Measurements from ENCODE around the gene CCDC92.
"Not testable (repeated sequence)": the region's sequence is repeated elsewhere in the genome, so short reads cannot be mapped to it uniquely, and the experiment has no call there.

CCDC92 gene

DNA sequence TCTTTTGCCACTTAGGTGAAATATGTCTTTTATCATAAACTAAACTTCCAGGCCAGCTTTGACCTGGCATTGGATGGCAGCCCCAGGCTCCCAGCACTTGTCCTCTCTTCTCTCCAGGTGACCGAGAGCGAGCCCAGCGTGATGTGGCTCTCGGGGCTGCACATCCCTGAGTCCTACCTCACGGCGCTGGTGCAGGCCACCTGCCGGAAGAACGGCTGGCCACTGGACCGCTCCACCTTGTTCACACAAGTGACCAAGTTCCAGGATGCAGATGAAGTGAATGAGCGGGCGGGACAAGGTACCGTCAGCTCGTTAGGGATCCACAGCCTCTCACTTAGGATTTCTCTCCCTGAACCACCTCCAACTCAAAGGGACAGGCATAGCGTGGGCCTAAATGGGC, 39.4 kb downstream of the CCDC92 start:
- no peak for DNase-seq

DNA sequence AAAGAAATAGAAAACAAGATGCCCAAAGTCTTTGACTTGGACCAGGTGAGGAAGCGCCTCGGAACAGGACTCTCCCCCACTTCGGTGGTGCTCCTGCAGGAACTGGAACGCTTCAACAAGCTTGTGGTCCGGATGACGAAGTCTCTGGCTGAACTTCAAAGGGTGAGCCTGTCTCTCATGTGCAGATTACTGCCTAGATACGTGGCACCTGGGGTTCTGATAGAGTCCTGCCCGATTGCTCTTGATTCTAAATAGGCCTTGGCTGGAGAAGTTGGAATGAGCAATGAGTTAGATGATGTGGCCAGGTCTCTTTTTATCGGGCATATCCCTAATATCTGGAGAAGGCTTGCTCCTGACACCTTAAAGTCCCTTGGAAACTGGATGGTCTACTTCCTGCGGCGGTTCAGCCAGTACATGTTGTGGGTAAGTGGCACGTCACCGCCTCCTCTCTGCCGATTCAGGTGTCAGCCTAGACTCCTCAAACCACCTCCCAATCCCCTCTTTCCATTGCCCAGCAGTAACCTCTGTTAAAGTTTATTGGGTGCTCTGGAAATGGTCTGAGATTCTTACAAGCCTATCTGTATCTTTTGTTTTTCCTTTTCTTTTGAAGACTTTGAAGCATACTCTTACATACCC, 40.8 kb downstream of the CCDC92 start:
- DNase-seq: no peak

DNA sequence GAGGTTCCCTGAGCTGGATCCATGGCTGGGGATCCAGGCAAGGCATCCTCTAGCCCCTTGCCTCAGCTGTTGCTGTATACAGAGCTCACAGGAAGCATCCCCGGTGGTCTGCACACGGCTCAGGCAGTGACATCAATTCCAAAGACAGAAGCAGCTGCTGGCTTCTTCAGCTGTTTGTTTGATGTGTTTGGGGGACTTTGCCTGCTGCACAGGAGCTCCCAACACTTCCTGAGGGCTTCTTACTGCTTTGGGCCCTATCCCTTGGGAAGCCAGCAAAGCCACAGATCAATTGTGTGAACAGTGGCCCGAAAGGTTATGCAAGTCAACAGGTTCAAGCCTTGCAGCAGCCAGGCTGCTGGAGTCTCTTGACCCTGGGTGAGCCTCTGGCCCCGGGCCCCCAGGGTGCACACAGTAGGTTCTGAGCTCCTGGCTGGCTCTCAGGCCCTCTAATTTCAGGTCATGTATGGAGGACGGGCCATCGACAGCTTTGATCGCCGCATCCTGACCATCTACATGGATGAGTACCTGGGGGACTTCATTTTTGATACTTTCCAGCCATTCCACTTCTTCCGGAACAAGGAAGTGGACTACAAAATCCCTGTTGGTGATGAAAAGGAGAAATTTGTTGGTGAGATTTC, 42.6 kb downstream of the CCDC92 start:
- DNase-seq: no peak

DNA sequence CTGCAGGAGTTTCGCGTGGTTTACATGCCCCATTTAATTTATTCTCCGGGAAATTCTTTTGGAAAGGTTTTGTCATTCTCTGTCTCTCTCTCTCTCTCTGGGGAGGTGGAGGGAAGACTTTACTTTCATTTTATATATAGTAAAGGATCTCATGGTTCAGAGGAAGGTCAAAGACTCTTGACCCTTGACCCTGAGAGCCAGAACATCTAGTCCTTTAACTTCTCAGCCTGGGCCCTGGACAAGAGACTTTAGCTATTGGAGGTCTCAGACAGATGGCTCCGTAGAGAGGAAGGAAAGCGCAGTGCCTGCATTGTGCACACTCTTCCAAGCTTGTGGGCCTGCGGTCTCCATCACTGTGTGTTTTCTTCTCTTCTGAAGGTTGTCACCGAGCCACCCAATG, 43.7 kb downstream of the CCDC92 start:
- no peak for DNase-seq

DNA sequence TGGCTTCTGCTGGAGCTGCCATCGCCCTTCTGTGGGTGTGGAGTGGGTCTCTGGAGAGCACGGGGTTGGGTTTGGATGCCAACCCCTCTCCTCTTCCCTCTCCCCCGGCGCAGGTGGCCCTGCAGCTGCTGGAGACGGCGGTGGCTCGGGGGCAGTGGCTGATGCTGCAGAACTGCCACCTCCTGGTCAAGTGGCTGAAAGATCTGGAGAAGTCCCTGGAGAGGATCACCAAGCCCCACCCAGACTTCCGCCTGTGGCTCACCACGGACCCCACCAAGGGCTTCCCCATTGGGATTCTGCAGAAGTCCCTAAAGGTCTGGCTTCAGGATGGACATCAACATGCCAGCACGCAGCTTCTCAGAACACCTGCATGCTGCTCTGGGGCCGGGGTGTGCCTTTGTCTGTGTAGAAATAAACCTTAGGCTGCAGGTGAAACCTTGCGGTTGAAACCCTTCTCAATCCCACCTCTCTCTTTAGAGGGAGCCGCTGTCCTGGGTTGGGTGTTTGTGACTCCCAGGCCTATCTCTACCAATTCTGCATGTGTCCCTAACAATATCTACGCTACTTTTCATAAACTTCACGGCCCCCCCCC, 44.3 kb downstream of the CCDC92 start:
- DNase-seq: no peak

DNA sequence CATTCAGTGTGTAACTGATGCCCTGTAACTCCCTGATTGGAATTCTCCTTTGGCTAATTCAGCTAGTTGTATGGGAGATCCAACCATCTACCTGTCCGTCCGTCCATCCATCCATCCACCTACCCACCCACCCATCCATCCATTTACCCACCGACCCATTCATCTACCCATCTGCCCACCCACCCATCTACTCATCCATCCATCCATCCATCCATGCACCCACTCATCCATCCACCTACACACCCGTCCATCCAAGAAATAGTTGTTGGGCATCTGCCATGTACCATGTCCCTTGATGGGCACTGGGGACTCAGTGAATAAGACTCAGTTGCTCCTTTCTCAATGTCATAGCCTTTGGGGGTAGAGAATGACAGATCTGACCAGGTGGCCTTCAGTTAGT, 48.1 kb downstream of the CCDC92 start:
- DNase-seq: no peak

DNA sequence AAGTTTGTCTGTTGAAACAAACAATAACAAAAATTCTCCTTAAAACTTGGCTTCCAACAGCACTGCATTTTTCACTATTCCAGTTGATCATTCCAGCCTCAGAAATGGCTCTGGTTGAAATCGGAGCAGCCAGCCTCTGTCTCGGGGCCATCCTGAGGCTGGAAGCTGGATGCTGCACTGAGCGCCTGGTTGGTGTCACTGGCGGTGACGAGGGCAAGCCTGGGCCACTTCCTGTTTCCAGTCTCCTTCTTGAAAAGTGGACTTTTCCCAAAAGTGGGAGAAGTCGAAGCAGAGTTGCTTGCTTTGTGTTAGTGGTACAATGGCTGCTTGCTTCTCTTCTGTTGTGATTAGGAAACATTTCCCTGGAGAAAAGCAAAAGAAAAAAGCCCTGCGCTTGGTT, 48.7 kb downstream of the CCDC92 start:
- DNase-seq: no peak

DNA sequence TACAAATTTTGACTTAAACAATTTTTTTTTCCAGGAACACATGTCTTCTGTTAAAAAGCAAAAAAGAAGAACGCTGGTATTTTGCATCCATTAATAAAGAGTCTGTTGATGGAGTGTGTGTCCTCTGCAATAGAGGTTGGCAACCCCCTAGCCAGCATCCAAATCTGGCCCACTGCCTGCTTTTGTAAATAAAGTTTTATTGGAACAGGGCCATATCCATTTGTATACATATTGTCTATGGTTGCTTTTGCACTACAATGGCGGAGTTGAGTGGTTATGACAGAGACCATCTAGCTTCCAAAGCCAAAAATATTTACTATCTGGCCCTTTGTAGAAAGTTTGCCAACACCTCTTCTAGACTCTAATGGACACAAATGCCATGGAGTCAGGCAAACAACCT, 49.6 kb downstream of the CCDC92 start:
- DNase-seq: no peak

DNA sequence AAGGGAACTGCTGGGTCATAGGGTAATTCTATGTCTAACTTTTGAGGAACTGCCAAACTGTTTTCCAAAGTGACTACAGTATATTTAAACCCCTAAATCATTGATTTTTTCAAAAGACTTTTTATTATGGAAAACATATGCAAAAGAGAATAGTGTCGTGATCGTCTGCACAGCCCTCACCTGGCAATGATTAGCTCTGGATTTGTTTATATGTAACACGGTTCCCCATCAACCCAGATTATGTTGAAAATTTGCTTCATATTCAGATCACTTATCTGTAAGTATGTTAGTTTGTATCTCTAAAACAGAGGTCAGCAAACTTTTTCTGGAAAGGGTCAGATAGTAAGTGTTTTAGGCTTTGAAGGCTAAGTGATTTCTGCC, 52.7 kb downstream of the CCDC92 start:
- DNase-seq: no peak

DNA sequence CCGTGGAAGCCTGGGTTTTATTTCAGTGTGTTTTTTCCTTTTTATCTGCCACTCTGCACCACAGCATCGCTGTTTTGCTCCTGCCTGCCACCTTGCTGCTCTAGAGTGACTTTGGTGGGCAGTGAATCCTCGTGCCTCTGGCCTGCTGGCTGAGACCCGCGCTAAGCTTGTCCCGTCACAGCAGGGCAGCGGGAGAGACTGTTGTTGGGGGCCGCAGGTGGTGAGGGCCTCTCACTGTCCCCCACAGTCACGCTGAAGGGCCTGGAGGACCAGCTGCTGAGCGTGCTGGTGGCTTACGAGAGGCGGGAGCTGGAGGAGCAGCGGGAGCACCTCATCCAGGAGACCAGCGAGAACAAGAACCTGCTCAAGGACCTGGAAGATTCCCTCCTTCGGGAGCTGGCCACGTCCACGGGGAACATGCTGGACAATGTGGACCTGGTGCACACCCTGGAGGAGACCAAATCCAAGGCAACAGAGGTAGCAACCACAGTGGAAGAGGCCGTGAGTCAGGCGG, 55.2 kb downstream of the CCDC92 start:
- DNase-seq: no peak

DNA sequence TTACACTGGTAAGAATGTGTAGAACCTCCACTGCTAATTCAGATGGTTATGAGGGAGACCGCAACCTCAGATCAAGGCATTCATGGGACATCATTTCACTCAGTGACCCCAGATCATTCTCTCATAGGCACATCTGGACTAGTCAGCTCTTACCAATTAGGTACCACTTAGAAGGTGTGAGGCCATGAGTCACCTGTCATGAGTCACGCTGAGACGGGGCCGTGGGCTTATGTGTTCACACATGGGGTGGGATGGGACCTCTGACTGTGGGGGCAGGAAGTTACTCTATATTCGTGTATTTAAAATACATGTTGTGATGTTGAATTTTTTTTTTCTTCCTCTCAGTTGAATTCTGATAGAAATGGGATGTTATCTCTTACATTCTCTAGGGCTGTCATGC, 55.9 kb downstream of the CCDC92 start:
- DNase-seq: no peak

DNA sequence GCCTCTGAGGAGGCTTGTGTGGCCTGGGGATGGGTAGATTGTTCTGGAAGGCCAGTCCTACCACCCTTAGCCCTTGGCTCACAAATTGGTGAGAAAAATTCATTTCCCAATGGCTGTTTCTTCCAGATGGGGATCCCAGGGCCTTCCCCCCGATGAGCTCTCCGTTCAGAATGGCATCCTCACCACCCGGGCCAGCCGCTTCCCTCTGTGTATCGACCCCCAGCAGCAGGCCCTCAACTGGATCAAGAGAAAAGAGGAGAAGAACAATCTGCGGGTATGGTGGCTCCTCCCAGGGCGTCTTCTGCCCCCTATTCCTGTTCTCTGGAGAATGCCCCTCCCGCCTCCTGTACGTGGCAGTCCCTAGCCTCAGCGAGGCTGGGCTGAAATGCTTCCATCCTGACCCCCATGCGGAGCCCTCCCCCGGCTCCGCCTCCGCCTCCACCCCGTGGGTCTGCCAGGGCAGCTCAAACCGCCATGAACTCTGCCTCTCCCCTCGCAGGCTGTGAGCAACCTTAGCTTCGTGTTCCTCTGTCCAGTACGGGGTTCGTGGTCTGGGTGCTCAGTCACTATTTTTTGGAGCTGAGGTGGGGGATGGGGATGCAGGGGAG, 57.8 kb downstream of the CCDC92 start:
- DNase-seq: no peak

DNA sequence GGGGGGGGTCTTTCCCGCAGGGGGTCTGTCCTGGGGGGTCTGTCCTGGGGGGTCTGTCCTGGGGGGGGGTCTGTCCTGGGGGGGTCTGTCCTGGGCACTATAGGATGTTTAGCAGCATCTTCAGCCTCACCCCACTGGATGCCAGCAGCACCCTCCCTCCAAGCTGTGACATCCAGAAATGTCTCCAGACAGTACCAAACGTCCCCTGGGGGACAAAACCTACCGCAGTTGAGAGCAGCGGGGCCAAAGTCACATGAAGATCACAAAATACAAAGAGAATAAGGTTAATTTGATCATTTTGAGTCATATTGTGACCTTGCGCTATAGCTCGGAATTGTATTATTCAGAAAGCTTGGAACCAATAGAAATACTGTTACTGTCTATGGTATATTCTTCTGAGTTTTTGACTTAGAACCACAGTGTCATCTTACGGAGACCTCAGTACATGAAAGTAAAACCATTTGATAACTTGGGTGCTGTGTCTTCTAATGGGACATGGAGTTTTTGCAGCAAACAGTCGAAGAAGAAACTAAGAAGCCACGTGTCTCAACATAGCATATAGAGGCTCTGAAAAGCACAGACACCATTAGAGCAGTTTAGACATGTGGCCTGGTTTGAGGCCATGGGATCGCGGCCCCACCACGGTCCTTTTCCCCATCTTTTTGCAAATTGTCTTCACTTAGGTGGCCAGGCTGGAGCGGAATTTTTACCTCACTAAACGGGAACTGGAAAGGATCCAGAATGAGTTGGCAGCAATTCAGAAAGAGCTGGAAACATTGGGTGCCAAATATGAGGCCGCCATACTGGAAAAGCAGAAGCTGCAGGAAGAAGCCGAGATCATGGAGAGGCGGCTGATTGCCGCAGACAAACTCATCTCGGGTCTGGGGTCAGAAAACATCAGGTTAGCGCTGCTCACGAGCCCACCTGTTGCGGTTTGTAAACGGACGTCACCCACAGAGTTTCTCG, 59.9 kb downstream of the CCDC92 start:
- DNase-seq: no peak

DNA sequence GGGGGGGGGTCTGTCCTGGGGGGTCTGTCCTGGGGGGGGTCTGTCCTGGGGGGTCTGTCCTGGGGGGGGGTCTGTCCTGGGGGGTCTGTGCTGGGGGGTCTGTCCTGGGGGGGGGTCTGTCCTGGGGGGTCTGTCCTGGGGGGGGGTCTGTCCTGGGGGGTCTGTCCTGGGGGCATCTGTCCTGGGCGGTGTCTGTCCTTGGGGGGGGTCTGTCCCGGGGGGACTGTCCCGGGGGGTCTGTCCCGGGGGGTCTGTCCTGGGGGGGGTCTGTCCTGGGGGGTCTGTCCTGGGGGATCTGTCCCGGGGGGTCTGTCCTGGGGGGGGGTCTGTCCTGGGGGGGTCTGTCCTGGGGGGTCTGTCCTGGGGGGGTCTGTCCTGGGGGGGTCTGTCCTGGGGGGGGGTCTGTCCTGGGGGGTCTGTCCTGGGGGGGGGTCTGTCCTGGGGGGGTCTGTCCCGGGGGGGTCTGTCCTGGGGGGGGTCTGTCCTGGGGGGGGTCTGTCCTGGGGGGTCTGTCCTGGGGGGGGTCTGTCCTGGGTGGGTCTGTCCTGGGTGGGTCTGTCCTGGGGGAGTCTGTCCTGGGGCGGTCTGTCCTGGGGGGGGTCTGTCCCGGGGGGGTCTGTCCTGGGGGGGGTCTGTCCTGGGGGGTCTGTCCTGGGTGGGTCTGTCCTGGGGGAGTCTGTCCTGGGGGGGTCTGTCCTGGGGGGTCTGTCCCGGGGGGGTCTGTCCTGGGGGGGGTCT, 60.8 kb downstream of the CCDC92 start:
- DNase-seq: not testable (repeated sequence)

DNA sequence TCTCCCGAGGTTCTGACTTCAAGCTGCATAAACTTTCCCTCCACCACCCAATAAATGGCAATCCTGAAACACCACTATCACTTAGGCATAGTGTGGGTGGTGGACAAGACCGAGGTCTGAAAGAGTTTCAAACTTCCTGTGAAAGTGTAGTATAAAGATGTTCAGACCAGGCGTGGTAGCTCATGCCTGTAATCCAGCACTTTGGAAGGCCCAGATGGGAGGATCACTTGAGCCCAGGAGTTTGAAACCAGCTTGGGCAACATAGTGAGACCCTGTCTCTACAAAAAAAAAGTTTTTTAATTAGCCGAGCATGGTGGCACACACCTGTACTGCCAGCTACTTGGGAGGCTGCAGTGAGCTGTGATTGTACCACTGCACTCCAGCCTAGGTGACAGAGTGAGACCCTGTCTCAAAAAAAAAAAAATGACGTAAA, 61.9 kb downstream of the CCDC92 start:
- no peak for DNase-seq

DNA sequence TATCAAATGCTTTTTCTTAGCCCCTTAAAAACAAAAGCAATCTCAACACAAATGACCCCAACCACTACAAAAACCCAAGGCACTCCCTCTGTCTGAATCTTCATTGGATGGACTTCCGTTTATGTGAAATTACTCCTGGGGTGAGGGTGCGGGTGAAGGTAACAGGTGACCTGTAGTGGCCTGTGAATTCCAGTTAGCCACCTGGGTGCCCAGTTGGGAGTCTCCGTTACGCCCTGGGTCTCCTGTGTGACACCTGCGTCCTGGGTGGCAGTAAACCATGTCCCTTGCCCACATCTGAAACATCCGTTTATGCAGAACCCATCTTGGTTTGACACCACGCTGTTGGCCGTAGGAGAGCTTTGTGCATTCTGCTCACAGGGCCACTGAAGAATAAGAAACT, 62.6 kb downstream of the CCDC92 start:
- no peak for DNase-seq

DNA sequence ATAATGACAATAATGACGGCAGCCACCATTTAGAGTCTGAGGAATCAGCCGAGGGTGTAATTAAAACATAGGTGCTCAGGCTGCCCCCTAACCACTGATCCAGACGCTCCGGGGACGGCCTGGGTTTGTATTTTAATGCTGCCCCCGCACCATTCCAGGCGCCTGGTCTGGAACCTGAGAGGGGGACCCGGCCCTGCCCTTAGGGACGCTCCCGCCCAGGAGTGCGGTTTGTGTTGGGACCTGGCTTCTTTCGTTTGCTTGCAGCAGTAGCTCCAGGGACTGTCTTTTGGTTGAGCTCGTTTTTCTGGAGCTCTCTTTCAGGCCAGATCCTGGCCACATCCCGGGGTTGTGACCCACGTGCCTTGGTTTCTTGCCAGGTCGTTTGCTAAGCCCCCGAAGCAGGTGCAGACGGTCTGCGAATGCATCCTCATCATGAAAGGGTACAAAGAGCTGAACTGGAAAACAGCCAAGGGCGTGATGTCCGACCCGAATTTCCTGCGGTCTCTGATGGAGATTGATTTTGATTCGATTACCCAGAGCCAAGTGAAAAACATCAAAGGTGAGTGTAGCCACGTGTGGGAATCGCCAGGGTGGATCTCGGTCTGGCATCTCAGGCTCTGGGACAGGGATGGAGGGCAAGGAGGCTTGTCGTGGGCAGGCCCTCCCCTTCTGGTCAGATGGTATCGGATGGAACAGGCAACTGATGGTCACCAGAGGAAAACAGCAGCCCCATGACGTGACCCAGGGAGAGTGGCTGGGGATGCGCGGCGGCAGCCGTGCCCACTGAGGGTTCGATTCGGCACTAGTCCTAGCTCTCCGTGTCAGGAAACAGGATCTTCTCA, 63.5 kb downstream of the CCDC92 start:
- no peak for DNase-seq

DNA sequence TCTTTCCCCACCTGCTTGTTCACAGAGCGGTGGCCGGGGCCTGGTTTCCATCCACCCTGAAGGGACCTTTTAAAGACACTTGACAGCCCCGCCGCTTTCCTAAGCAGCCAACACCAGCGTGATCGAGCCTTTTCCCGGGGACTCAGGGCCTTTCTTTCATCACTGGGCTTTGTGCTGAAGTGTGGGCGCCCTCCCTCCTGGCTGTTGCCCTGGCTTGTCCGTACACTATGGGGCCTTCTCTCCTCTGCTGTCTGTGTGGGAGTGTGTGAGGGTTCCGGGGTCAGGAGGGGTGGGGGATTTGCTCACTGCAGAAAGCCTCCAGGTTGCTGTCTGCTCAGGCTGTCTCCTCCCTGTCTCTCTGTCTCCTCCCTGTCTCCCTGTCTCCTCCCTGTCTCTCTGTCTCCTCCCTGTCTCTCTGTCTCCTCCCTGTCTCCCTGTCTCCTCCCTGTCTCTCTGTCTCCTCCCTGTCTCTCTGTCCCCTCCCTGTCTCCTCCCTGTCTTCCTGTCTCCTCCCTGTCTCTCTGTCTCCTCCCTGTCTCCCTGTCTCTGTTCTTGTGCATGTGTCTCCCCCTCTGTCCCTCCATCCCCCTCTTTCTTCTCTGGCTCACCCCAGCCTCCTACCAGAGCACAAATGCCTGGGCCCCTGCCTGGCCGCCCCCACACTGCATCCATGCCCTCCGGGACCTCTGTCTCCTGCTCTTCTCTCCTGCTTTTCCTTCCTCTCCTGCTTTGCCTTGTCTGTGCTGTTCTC, 64.7 kb downstream of the CCDC92 start:
- no peak for DNase-seq

DNA sequence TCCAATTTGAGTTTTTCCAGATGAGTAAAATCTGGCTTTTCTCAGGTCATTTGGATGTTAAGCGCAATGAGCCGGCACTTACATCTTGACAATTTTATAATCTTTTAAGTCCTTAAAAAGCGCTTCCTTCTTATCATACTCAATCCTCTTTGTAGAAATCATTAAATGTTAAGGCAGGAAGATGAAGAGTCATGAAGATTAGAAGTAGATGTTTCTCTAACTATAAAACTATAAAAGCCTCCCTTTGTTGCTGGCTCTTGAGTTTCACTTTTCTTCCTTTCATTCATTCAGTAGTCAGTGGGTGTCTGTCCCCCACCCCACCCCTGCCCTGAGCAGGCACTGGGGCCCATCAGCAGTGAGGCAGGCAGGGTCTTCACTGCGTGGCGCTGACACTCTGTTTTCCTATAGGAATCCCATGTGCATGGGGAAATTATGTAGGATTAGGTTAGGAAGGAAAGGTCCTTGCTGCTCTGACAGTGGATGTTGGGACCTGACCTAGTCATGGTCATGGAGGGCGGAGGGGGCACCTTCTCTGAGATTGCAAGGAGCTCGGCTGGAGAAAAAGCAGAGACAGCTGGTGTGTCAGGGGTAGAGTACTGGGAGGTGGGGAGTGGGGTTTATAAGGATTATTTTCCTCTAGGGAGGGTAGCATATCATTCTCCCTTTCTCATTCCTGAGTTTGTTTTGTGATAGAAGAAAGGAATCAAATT, 65.8 kb downstream of the CCDC92 start:
- DNase-seq: no peak
